ENCODE data around the gene CCDC190. TPM values are rescaled to one million over a fixed set of nuclear protein-coding genes. Genes with fewer than 3 reads are reported as not detected.

Gene CCDC190
- total and polyA plus RNA-seq, 2 of the 13 experiments (the other 11 are each of a cell fraction or from before 2014, with no cell fraction given) = not detected

DNA sequence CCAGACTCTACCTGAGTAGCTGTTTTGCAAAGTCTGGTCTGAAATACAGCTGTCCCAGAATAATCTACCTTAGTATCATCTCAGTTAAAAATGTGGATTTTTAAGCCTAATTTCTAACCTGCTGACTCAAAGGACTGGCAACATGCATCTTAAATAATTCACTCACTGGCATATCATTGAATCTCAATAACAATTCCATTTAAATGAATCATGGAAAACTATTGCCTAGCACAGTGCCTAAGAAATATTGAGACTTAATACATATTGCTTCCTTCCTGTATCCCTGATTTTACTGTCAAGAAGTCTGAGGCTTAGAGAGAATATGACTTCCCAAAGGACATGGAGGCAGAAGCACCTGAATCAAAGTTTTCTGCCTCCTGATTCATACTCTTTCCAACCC lies 3.1 kb downstream of the CCDC190 start:
- intact Hi-C loops (cut with micrococcal nuclease; ENCODE audit: unreplicated experiment) = no loop called here
- in situ Hi-C loops (cut with HindIII; ENCODE audit: extremely low pct_ligation_motif_present, low pct_unique_long_range_greater_than_20kb) = no loop called here
- H4K20me1 ChIP-seq (ENCODE audit: insufficient read depth, low read length) = no peaks in the 10 kb centered on the region
- no peaks in the 10 kb centered on the region for H3K36me3 ChIP-seq (replicated peaks in 1 of 2; ENCODE audit: control insufficient read depth in 1 of 2, insufficient read depth in 2 of 2, low read length in 2 of 2)
- ATAC-seq = no peak
- DNase-seq (ENCODE audit: low spot score) = no peak
- POLR2A ChIA-PET = no interaction called here
- CTCF ChIA-PET (ENCODE audit: low intra/inter-chr PET ratio, low total read pairs) = no interaction called here
- H3K4me1 ChIP-seq (ENCODE audit: insufficient read depth, low read length) = no peaks in the 10 kb centered on the region
- H3K27ac ChIP-seq (ENCODE audit: extremely low read length, insufficient read depth, low read length) = no peak overlapping the region
- FAIRE-seq = no peak
- H3K4me3 ChIP-seq (replicated peaks in 1 of 3; ENCODE audit: insufficient read depth in 1 of 3, low read depth in 2 of 3, low read length in 3 of 3) = no peak overlapping the region
- H3K4me2 ChIP-seq (ENCODE audit: low read depth, low read length) = no peak overlapping the region
- H3K27me3 ChIP-seq (ENCODE audit: control insufficient read depth in 1 of 2, insufficient read depth in 2 of 2, low read length in 2 of 2) = peaks cover 0 to 12% of the 10 kb centered on the region in 2 experiments; a peak in 3 of 5 replicates
- H2AFZ ChIP-seq (ENCODE audit: low read length) = no peak overlapping the region
- no peak overlapping the region for H3K9ac ChIP-seq (ENCODE audit: insufficient read depth, low read depth, low read length)
- BruUV-seq (replicated peaks) = no TSS peak
- H3K79me2 ChIP-seq (ENCODE audit: insufficient read depth, low read length) = no peaks in the 10 kb centered on the region
- H3K9me3 ChIP-seq (ENCODE audit: low read length) = no peaks in the 10 kb centered on the region
- TF ChIP-seq SCMH1 (CRISPR knock-in tag; IDR thresholded peaks at IDR 0.05; ENCODE audit: borderline replicate concordance) = no peak
- no peak for TF ChIP-seq GMEB2 (CRISPR knock-in tag; IDR thresholded peaks at IDR 0.05; ENCODE audit: low read depth)
- TF ChIP-seq RBFOX2 (IDR thresholded peaks at IDR 0.05; ENCODE audit: low read depth, low read length) = no peak
- no peak for TF ChIP-seq MED8 (CRISPR knock-in tag; IDR thresholded peaks at IDR 0.05; ENCODE audit: insufficient replicate concordance)
- no peak for TF ChIP-seq ATRX (CRISPR knock-in tag; IDR thresholded peaks at IDR 0.05; ENCODE audit: borderline replicate concordance)
- no peak for TF ChIP-seq ZHX2 (IDR thresholded peaks at IDR 0.05; ENCODE audit: low read depth)
- TF ChIP-seq ZHX2 (CRISPR knock-in tag; IDR thresholded peaks at IDR 0.05; ENCODE audit: borderline replicate concordance) = no peak
- no peak for TF ChIP-seq JUN (CRISPR knock-in tag; IDR thresholded peaks at IDR 0.05)
- TF ChIP-seq, protein P1, sequence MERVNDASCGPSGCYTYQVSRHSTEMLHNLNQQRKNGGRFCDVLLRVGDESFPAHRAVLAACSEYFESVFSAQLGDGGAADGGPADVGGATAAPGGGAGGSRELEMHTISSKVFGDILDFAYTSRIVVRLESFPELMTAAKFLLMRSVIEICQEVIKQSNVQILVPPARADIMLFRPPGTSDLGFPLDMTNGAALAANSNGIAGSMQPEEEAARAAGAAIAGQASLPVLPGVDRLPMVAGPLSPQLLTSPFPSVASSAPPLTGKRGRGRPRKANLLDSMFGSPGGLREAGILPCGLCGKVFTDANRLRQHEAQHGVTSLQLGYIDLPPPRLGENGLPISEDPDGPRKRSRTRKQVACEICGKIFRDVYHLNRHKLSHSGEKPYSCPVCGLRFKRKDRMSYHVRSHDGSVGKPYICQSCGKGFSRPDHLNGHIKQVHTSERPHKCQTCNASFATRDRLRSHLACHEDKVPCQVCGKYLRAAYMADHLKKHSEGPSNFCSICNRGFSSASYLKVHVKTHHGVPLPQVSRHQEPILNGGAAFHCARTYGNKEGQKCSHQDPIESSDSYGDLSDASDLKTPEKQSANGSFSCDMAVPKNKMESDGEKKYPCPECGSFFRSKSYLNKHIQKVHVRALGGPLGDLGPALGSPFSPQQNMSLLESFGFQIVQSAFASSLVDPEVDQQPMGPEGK (CRISPR knock-in tag; IDR thresholded peaks at IDR 0.05) = no peak
- TF ChIP-seq KLF6 (CRISPR knock-in tag; IDR thresholded peaks at IDR 0.05) = no peak
- TF ChIP-seq ZNF687 (CRISPR knock-in tag; IDR thresholded peaks at IDR 0.05) = no peak
